Large intestine (tissue), 3 donors: ENCODE results near the gene SLC41A3. TPM values are rescaled to one million over a fixed set of nuclear protein-coding genes. Genes with fewer than 3 reads are reported as not detected.

ENCODE experiments used
- DNase-seq, 2 donors: peaks; one replicate each; pipeline versions ENCODE4 v3.0.0 to v3.0.0-alpha.2; 2013
- H3K27ac ChIP-seq: one replicate; pipeline ENCODE4 v1.5.1; 2013; ENCODE audit warnings: low read length
- H3K27me3 ChIP-seq: 2 replicates; pipeline ENCODE4 v1.6.1; 2013; ENCODE audit warnings: low read length; ENCODE audit not compliant: control insufficient read depth, insufficient read depth
- H3K36me3 ChIP-seq: 2 replicates; pipeline ENCODE4 v1.6.1; 2013; ENCODE audit warnings: low read length; ENCODE audit not compliant: control insufficient read depth, insufficient read depth
- H3K4me1 ChIP-seq: one replicate; pipeline ENCODE4 v1.6.1; 2013; ENCODE audit warnings: low read length; ENCODE audit not compliant: control insufficient read depth, insufficient read depth
- H3K4me3 ChIP-seq: one replicate; pipeline ENCODE4 v1.5.1; 2013; ENCODE audit warnings: low read length
- H3K9me3 ChIP-seq: one replicate; pipeline ENCODE4 v1.6.1; 2013; ENCODE audit warnings: mild to moderate bottlenecking, low read depth, low read length, moderate library complexity; ENCODE audit not compliant: control insufficient read depth
- WGBS: methylation state at CpG from one replicate; pipeline ENCODE4 v1.1.5; 2013; ENCODE audit warnings: low lambda C conversion rate; ENCODE audit not compliant: insufficient coverage; 5-methylcytosine and 5-hydroxymethylcytosine counted together
- polyA plus RNA-seq: library from polyadenylated mRNA; unstranded; fragments of 120-200 nt; gene quantifications from one replicate; pipeline ENCODE4 v1.2.1, GENCODE V29; 2013

Gene SLC41A3
- polyA plus RNA-seq, 1 donor, result 32.8 TPM

DNA sequence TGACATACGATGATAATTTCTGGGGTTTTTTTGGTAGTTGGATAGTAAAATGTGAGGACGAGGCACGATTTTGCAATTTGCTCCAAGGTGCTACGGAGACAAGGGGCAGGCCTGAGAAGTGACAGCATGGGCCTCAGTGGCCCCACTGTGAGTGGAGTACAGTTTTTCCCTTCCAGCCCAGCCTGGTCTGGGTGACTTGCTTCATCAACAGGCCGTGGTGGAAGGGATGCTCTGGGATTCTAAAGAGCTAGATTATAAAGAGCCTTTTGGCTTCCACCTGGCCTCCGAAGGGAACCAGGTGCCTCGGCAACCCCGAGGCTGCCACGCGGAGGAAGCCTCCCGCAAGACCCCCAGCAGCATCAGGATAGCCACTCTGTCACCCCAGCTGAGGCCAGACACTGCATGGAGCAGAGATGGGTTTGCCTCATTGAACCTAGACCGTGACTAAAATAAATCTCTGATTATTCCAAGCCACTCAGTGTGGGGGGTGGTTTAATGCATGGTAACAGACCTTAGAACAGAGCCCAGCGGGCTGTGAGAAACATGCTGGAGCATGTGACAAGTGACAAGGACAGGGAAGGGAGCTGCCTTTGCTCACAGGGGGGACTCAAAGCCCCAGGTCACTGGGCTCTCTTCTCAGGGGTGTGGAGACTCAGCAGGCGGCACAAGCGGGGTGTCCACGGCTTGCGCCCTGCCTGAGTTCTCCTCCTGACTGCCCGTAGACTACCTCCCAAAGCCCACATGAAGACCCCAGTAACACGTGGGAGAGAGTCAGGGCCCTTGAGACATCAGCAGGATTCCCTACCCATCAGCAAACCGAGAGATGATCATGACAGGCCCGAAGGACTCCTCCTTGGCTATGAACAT, 22.6 kb upstream of the SLC41A3 start:
- peaks cover 55% of the 10 kb centered on the region for H3K36me3 ChIP-seq
- DNase-seq, result no peak
- H3K27ac ChIP-seq, result no peak overlapping the region
- H3K4me1 ChIP-seq, result no peaks in the 10 kb centered on the region
- no CpG with 5 or more reads among the region's 21 CpGs for WGBS
- no peaks in the 10 kb centered on the region for H3K27me3 ChIP-seq
- no peak overlapping the region for H3K4me3 ChIP-seq
- H3K9me3 ChIP-seq, result no peaks in the 10 kb centered on the region

GRCh38 chr3:126105691-126106187, 21.8 kb upstream of the SLC41A3 start:
- Histone ChIP-seq H3K27ac (no peak overlapping the region), H3K4me1 (no peaks in the 10 kb centered on the region), H3K36me3 (peaks cover 54% of the 10 kb centered on the region), H3K27me3 (no peaks in the 10 kb centered on the region), H3K4me3 (no peak overlapping the region), H3K9me3 (no peaks in the 10 kb centered on the region)
- no peak for DNase-seq
- WGBS, result no CpG with 5 or more reads among the region's 16 CpGs

DNA sequence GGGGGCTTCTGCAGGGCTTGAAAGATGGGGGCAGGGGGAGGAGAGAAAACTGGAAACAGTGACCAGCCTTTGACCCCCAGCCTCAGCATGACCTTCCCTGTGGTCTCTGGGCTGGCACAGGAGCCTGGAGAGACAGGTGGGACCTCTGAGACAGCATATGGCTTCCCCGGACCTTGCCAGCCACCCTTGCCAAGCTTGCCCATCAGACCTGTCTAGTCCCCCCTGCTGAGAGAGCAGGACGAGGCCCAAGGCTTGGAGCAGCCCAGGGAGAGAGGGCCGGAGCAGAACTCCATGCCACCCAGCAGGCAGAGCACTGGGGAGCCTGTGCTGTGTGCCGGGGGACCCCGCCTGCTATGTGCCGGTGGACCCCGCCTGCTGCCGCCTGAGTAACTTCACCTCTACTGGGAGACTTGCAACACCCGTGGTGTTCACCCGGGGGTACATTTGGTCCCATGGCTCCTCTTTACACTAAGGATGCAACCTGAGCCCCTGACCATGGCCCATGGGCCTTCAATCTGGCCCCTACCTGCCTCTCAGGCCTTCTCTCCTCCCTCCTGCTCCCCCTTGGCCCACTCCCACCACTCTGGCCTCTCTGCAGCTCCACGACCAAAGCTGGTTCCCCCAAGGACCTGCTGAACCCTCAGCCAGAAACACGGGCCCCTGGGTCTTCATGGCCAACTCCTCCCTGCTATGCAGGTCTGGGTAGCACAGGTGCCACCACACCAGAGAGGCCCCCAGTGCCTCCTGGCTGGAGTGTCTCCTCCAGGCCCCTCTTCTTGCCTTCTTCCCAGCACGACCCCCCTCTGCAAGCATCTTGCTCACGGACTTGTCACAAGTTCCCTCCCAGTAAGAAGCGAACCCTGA, 21.1 kb upstream of the SLC41A3 start:
- no peaks in the 10 kb centered on the region for H3K4me1 ChIP-seq
- no peaks in the 10 kb centered on the region for H3K27me3 ChIP-seq
- H3K27ac ChIP-seq, result no peak overlapping the region
- no peak for DNase-seq
- H3K4me3 ChIP-seq, result no peak overlapping the region
- no CpG with 5 or more reads among the region's 15 CpGs for WGBS
- no peaks in the 10 kb centered on the region for H3K9me3 ChIP-seq
- H3K36me3 ChIP-seq, result peaks cover 49% of the 10 kb centered on the region

DNA sequence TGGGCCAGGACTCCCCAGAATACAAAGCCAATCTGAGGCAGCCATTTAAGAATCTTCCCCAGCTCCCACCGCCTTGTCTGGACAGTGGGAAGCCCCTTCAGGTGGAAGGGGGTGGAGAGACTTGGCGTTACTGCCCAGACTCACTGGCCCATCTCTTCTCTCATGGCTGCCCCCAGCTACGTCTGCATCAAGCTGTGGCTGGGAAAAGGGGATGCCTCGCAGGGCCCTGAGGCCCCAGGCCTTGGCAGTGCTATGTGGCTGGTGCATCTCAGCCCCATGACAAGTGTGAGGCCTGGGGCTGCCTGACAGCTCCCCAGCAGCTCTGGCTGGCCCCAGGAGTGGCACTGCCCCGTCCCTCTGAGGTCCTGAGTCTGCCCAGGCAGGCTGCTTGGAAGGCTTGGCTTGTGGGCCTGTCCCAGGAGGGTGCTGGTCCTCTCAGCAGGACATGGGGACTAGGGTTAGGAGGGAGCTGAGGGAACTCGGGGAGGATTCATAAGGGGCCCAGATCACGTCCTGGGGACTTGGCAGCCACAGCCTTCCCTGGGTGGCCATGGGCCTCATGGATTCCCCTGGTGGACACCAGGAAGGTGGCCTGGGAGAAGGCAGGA, 20.2 kb upstream of the SLC41A3 start:
- Histone ChIP-seq H3K27ac (no peak overlapping the region), H3K4me3 (no peak overlapping the region), H3K27me3 (no peaks in the 10 kb centered on the region), H3K36me3 (peaks cover 43% of the 10 kb centered on the region), H3K4me1 (no peaks in the 10 kb centered on the region), H3K9me3 (no peaks in the 10 kb centered on the region)
- WGBS, result no CpG with 5 or more reads among the region's 7 CpGs
- DNase-seq, result no peak

- no CpG with 5 or more reads among the region's 22 CpGs for WGBS
- Histone ChIP-seq H3K4me1 (no peaks in the 10 kb centered on the region), H3K36me3 (peaks cover 37% of the 10 kb centered on the region), H3K27ac (no peak overlapping the region), H3K27me3 (no peaks in the 10 kb centered on the region), H3K9me3 (no peaks in the 10 kb centered on the region), H3K4me3 (no peak overlapping the region)
- no peak for DNase-seq
Observed at GRCh38 chr3:126103121-126104027, 19.4 kb upstream of the SLC41A3 start.

GRCh38 chr3:126102530-126102951, 18.6 kb upstream of the SLC41A3 start:
- H3K4me1 ChIP-seq, result no peaks in the 10 kb centered on the region
- H3K27ac ChIP-seq, result no peak overlapping the region
- no peaks in the 10 kb centered on the region for H3K27me3 ChIP-seq
- no peak overlapping the region for H3K4me3 ChIP-seq
- DNase-seq, result no peak
- H3K36me3 ChIP-seq, result peaks cover 30% of the 10 kb centered on the region
- H3K9me3 ChIP-seq, result no peaks in the 10 kb centered on the region
- WGBS, result no CpG with 5 or more reads among the region's 5 CpGs

GRCh38 chr3:126102011-126102410, 18.1 kb upstream of the SLC41A3 start:
- Histone ChIP-seq H3K4me1 (no peaks in the 10 kb centered on the region), H3K27ac (no peak overlapping the region), H3K27me3 (no peaks in the 10 kb centered on the region), H3K36me3 (peaks cover 25% of the 10 kb centered on the region), H3K4me3 (no peak overlapping the region), H3K9me3 (no peaks in the 10 kb centered on the region)
- no peak for DNase-seq
- WGBS, result 100% methylated on average over 1 of the region's 8 CpGs

DNA sequence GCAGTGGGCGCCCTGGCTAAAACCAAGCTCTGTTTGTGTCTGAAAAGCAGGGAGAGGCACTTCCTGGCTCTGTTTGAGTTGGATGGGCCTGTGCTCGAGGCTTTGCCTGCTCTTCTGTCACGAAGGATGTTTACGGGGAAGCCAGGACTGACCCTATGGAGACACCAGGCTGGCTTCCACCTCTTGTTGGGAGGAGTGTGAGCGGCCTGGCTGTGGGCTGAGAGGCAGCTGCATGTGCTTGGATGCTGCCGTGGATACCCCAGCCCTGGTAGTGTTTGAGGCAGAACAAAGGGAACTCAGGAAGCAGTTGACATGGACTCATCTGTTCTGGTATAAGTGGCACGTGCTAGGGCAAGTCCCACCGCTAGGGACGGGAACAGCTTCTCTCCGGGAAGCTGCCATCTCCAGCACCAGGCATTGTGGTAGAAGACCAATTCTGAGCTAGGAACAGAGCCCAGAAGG, 17.6 kb upstream of the SLC41A3 start:
- Histone ChIP-seq H3K4me3 (no peak overlapping the region), H3K9me3 (no peaks in the 10 kb centered on the region), H3K27me3 (no peaks in the 10 kb centered on the region), H3K27ac (no peak overlapping the region), H3K4me1 (no peaks in the 10 kb centered on the region), H3K36me3 (peaks cover 24% of the 10 kb centered on the region)
- DNase-seq, result no peak
- no CpG with 5 or more reads among the region's 10 CpGs for WGBS

DNA sequence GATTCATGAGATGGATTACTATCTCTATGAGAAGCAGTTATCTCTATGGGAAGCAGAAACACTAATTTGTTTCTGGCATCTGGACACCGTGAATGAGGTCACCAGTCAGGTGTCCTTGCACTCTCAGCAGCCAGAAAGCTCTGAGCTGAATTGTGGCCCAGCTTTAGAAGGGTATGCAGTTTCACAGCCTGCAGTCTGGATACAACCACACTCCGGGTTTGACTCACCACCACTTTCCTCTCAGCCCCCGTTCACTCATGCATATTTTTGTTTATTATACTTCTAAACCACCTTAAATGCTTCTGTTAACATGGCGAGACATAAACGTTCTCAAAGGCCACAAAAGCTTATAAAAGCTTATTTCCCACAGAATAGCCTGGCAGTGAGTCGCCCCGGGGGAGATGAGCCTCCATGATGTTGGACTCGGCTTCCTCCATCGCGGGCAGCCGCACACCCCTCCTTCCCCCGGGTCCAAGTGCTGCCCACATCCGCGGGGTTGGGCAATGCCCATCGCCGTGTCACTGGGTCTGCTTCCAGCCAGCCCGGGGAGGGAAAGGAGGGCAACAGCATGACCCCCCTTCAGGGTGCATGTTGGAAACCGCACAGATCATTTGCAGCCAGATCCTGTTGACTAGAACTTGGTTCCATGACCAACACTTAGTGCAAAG, 16.8 kb upstream of the SLC41A3 start:
- no peak overlapping the region for H3K27ac ChIP-seq
- peaks cover 19% of the 10 kb centered on the region for H3K36me3 ChIP-seq
- no peaks in the 10 kb centered on the region for H3K9me3 ChIP-seq
- H3K4me1 ChIP-seq, result no peaks in the 10 kb centered on the region
- WGBS, result 64% methylated on average over 4 of the region's 18 CpGs
- H3K27me3 ChIP-seq, result no peaks in the 10 kb centered on the region
- DNase-seq, result no peak
- no peak overlapping the region for H3K4me3 ChIP-seq
